HG03280 (cell line): ENCODE data around the gene CXorf49B.

Source experiments
- ATAC-seq: cut with Tn5 transposase; IDR thresholded peaks from one replicate; pipeline ENCODE4 v1.9.1; 2021; ENCODE audit warnings: mild to moderate bottlenecking, moderate library complexity; ENCODE audit not compliant: unreplicated experiment

CXorf49B gene

DNA sequence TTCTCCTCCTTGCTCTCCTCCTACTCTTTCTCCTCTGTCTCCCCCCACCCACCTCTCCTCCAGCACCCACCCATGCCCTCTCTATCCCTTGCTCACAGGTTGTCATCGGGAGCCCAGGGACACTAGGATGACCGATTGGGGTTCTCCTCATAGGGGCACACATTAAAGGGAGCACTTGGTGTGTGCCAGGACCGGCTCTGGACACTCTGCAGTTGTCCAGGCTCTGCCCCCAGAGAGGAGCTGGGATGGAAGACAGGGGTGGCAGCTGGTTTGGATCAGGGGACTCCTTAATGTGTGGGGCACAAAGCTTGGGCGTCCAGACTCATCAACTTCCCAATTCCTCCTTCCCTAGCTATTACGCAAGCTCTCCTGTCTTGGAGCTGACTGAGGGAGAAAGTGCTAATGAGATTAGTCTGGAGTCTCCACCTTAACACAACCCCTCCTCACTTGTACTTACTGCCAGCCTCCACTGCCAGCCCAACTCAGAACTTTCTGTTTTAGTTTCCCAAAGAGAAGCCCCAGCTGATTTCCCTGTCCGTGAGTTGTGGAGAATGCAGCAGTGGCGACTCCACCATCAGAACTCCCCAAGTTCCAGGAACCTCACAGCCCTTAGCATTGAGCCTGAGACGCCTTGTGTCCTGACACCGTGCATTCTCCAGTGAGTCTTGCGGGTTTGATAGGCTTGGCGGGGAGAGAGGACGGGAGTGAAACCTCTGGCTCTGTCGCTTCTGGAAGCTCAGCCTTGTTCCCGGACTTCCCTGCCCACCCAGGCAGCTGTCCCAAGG, 52.2 kb downstream of the CXorf49B start:
- no peak for ATAC-seq

DNA sequence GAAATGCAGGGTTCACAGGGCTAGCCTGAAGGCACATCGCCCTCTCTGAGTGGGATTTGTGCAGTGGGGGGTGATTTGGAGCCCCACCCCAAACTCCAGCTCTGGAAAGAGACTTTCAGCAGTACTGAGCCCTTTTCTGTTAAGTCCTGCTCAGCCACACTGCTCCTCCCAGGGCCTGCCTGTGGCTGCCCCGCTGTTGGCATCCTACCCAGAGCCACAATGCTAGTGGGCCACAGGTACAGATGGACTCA, 52.7 kb downstream of the CXorf49B start:
- ATAC-seq, result no peak
